Stimulated activated CD4-positive, alpha-beta T cell treated with anti-CD3 and anti-CD28 coated beads, TNF-alpha, amount 100 ng/mL, for 24 hours (primary cell): ENCODE measurements around the gene APLNR.

Source experiments
- DNase-seq, 3 experiments: peaks; one replicate each; pipeline ENCODE4 v3.0.0-alpha.2; 2020; ENCODE audit warnings: low read depth in 3 of 3

The APLNR gene

GRCh38 chr11:57251491-57252104, 14.5 kb upstream of the APLNR start:
- DNase-seq: no peak

- no peak for DNase-seq
Observed at GRCh38 chr11:57251037-57251436, 14.0 kb upstream of the APLNR start.

GRCh38 chr11:57249384-57250319, 12.6 kb upstream of the APLNR start:
- DNase-seq: peak; percentile 7 to 55 (median 13)

GRCh38 chr11:57248780-57249383, 11.8 kb upstream of the APLNR start:
- peak in 1 of 3 experiments; percentile 22 for DNase-seq

GRCh38 chr11:57244911-57245310, 7.9 kb upstream of the APLNR start:
- DNase-seq: no peak

GRCh38 chr11:57241353-57241972, 4.4 kb upstream of the APLNR start:
- DNase-seq: no peak

- DNase-seq: no peak
Observed at GRCh38 chr11:57240757-57241156, 3.7 kb upstream of the APLNR start.

- no peak for DNase-seq
Observed at GRCh38 chr11:57240007-57240406, 3.0 kb upstream of the APLNR start.

GRCh38 chr11:57239348-57239747, 2.3 kb upstream of the APLNR start:
- DNase-seq: no peak

- no peak for DNase-seq
Observed at GRCh38 chr11:57235761-57236703, 1.0 kb downstream of the APLNR start.

- DNase-seq: no peak
Observed at GRCh38 chr11:57233702-57234101, 3.3 kb downstream of the APLNR start.

- no peak for DNase-seq
Observed at GRCh38 chr11:57231539-57232253, 5.4 kb downstream of the APLNR start.

GRCh38 chr11:57230791-57231538, 6.1 kb downstream of the APLNR start:
- DNase-seq: no peak

GRCh38 chr11:57230316-57230715, 6.7 kb downstream of the APLNR start:
- no peak for DNase-seq

- DNase-seq: no peak
Observed at GRCh38 chr11:57228600-57228999, 8.4 kb downstream of the APLNR start.

- DNase-seq: no peak
Observed at GRCh38 chr11:57224537-57224936, 12.5 kb downstream of the APLNR start.

- DNase-seq: no peak
Observed at GRCh38 chr11:57224128-57224527, 12.9 kb downstream of the APLNR start.

GRCh38 chr11:57223601-57224000, 13.4 kb downstream of the APLNR start:
- no peak for DNase-seq

GRCh38 chr11:57222239-57222638, 14.8 kb downstream of the APLNR start:
- no peak for DNase-seq
